Tibial nerve (tissue), 3 donors: ENCODE results near the gene COL6A6.

Experiments used
- POLR2A ChIP-seq, 2 donors: fragments of 450-650 bp; IDR thresholded peaks; one replicate each; pipeline ENCODE4 v1.6.1; 2017; ENCODE audit warnings: antibody characterized with exemption in 2 of 2, mild to moderate bottlenecking in 2 of 2, moderate library complexity in 2 of 2
- TF ChIP-seq, protein P1 (sequence below), 5 experiments: fragments of 200-600 bp in 3 of 5; fragments of 450-650 bp in 2 of 5; sonication (generic) in 3 of 5; IDR thresholded peaks; one replicate each; pipeline ENCODE4 v1.5.1; 2016 to 2019; ENCODE audit warnings: antibody characterized with exemption in 5 of 5, mild to moderate bottlenecking in 3 of 5, moderate library complexity in 2 of 5

DNA sequence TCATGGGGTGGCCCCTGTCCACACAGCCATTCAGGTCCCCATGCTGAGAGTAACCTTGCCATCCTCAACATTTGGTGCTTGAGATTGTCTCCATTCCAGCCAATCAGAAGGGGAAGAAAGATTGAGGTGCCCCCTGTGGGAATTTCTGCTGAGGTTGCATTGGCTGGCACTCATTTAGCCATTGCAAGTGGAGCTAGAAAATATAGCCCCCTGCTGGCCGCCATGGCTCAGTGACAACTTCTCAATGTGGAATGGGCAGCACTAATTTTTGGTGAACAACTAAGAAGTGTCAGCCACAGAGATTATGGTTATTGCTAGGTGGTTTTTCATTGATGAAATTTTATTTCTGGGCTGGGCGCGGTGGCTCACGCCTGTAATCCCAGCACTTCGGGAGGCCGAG lies 22.0 kb downstream of the COL6A6 start:
- TF ChIP-seq, protein P1, sequence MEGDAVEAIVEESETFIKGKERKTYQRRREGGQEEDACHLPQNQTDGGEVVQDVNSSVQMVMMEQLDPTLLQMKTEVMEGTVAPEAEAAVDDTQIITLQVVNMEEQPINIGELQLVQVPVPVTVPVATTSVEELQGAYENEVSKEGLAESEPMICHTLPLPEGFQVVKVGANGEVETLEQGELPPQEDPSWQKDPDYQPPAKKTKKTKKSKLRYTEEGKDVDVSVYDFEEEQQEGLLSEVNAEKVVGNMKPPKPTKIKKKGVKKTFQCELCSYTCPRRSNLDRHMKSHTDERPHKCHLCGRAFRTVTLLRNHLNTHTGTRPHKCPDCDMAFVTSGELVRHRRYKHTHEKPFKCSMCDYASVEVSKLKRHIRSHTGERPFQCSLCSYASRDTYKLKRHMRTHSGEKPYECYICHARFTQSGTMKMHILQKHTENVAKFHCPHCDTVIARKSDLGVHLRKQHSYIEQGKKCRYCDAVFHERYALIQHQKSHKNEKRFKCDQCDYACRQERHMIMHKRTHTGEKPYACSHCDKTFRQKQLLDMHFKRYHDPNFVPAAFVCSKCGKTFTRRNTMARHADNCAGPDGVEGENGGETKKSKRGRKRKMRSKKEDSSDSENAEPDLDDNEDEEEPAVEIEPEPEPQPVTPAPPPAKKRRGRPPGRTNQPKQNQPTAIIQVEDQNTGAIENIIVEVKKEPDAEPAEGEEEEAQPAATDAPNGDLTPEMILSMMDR (IDR thresholded peaks at IDR 0.05): peak; percentile 16 to 30 (median 20)
- no peak for TF ChIP-seq POLR2A (IDR thresholded peaks at IDR 0.05)
